Measurements from ENCODE around the gene HAGH.

HAGH gene

GRCh38 chr16:1773703-1774447, 52.8 kb downstream of the HAGH start:
- no peaks in the 10 kb centered on the region for H3K27me3 Mint-ChIP-seq (ENCODE audit: low read depth)
- H3K36me3 Mint-ChIP-seq (ENCODE audit: low read depth) = peaks cover 3% of the 10 kb centered on the region
- peaks cover 8% of the 10 kb centered on the region for H3K4me1 Mint-ChIP-seq
- no peak for TF ChIP-seq CTCF (IDR thresholded peaks at IDR 0.05; ENCODE audit: unreplicated experiment in 3 of 3)
- H3K4me3 Mint-ChIP-seq = peak overlapping the region; percentile 85 to 97 (median 96)
- H3K27ac Mint-ChIP-seq = peak overlapping the region in 1 of 3 experiments; percentile 57
- no peaks in the 10 kb centered on the region for H3K9me3 Mint-ChIP-seq

- peak within 1 kb of the TSS; percentile 96 to 97 (median 97) for H3K4me3 Mint-ChIP-seq
- no peaks in the 10 kb centered on the region for H3K9me3 Mint-ChIP-seq
- peaks cover 3% of the 10 kb centered on the region for H3K36me3 Mint-ChIP-seq (ENCODE audit: low read depth)
- TF ChIP-seq CTCF (IDR thresholded peaks at IDR 0.05; ENCODE audit: unreplicated experiment in 3 of 3) = peak; percentile 80 to 96 (median 89)
- peak within 1 kb of the TSS; percentile 67 to 87 (median 86) for H3K27ac Mint-ChIP-seq
- H3K4me1 Mint-ChIP-seq = peaks cover 8% of the 10 kb centered on the region
- no peaks in the 10 kb centered on the region for H3K27me3 Mint-ChIP-seq (ENCODE audit: low read depth)
Observed at GRCh38 chr16:1772908-1773702, 53.5 kb downstream of the HAGH start, which contains the start of gene MRPS34. Gene MRPS34, minus strand, starts transcription at chr16:1773134. Its CDS starts 15 bp downstream, at chr16:1773119.

- Mint-ChIP-seq H3K4me3 (peak within 1 kb of the TSS; percentile 96 to 97 (median 97)), H3K27ac (peak within 1 kb of the TSS; percentile 67 to 87 (median 86)), H3K36me3 (ENCODE audit: low read depth) (peaks cover 3% of the 10 kb centered on the region), H3K9me3 (no peaks in the 10 kb centered on the region), H3K4me1 (peaks cover 8% of the 10 kb centered on the region), H3K27me3 (ENCODE audit: low read depth) (no peaks in the 10 kb centered on the region)
- no peak for TF ChIP-seq CTCF (IDR thresholded peaks at IDR 0.05; ENCODE audit: unreplicated experiment in 3 of 3)
Observed at GRCh38 chr16:1772362-1772907, 54.2 kb downstream of the HAGH start, which contains the start of gene EME2. Gene EME2, plus strand, starts transcription at chr16:1772810. Its CDS starts 418 bp downstream, at chr16:1773228.

GRCh38 chr16:1771864-1772361, 54.7 kb downstream of the HAGH start:
- no peaks in the 10 kb centered on the region for H3K9me3 Mint-ChIP-seq

More at GRCh38 chr16:1771864-1772361, 54.7 kb downstream of the HAGH start:
- Mint-ChIP-seq H3K27me3 (ENCODE audit: low read depth) (no peaks in the 10 kb centered on the region), H3K27ac (peak overlapping the region; percentile 67 to 86 (median 78)), H3K36me3 (ENCODE audit: low read depth) (peaks cover 3% of the 10 kb centered on the region), H3K4me3 (peak overlapping the region; percentile 96 to 97 (median 97)), H3K4me1 (peaks cover 8% of the 10 kb centered on the region)
- no peak for TF ChIP-seq CTCF (IDR thresholded peaks at IDR 0.05; ENCODE audit: unreplicated experiment in 3 of 3)
